ENCODE data around the gene NOM1.

NOM1 gene

GRCh38 chr7:156985101-156985992, 35.8 kb downstream of the NOM1 start:
- no peak for FAIRE-seq

GRCh38 chr7:156986378-156986777, 36.9 kb downstream of the NOM1 start:
- FAIRE-seq, result no peak

- FAIRE-seq, result no peak
Observed at GRCh38 chr7:156988343-156989185, 39.1 kb downstream of the NOM1 start.

GRCh38 chr7:156989766-156990535, 40.4 kb downstream of the NOM1 start:
- FAIRE-seq, result no peak

- FAIRE-seq, result no peak
Observed at GRCh38 chr7:156993021-156993924, 43.8 kb downstream of the NOM1 start.

GRCh38 chr7:156993925-156994235, 44.4 kb downstream of the NOM1 start:
- no peak for FAIRE-seq

- no peak for FAIRE-seq
Observed at GRCh38 chr7:156994417-156994816, 44.9 kb downstream of the NOM1 start.

GRCh38 chr7:156998988-156999957, 49.8 kb downstream of the NOM1 start:
- FAIRE-seq, result no peak

GRCh38 chr7:156999958-157000726, 50.6 kb downstream of the NOM1 start:
- FAIRE-seq, result no peak

GRCh38 chr7:157000741-157001653, 51.5 kb downstream of the NOM1 start:
- FAIRE-seq, result no peak

- no peak for FAIRE-seq
Observed at GRCh38 chr7:157001920-157002818, 52.7 kb downstream of the NOM1 start.

- FAIRE-seq, result no peak
Observed at GRCh38 chr7:157002819-157003421, 53.4 kb downstream of the NOM1 start.

- no peak for FAIRE-seq
Observed at GRCh38 chr7:157003445-157003755, 53.9 kb downstream of the NOM1 start.

GRCh38 chr7:157003756-157004520, 54.4 kb downstream of the NOM1 start:
- no peak for FAIRE-seq

GRCh38 chr7:157004521-157005455, 55.3 kb downstream of the NOM1 start:
- FAIRE-seq, result no peak
